Measurements from ENCODE around the gene NRIP2. TPM values are rescaled to one million over a fixed set of nuclear protein-coding genes. Genes with fewer than 3 reads are reported as not detected.

Gene NRIP2
- total RNA-seq, 2 donors from 2014 or later = 0.18 to 8.7 TPM

DNA sequence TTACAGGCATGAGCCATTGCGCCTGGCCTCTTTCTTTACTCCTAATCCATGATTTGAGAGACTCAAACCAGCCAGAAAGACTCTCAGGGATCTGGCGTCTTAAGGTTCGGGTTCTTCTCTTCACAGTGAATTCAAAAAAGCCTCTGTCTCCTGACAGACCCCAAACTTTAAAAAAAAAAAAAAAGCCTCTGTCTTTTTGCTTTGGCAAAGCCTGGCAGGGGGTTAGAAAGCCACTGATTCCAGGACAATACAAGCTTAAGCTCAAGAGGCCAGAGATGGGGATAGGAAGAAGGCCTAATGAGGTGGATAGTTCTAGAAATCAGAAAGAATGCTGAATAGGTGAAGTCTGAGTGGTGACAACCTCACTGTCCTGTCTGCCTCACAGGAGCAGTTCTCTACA lies 8.8 kb downstream of the NRIP2 start:
- no peak for DNase-seq (ENCODE audit: low spot score)
- Histone ChIP-seq H3K4me1 (replicated peaks) (no peaks in the 10 kb centered on the region), H3K36me3 (peaks cover 6 to 26% of the 10 kb centered on the region in 2 donors), H3K27me3 (replicated peaks; ENCODE audit: insufficient read depth) (no peaks in the 10 kb centered on the region), H3K27ac (no peak overlapping the region), H3K9me3 (no peaks in the 10 kb centered on the region), H3K4me3 (no peak overlapping the region)
- intact Hi-C loops (cut with DNase I) = no loop called here
- WGBS = 92% methylated on average over 3 of the region's 3 CpGs
- TF ChIP-seq POLR2A (IDR thresholded peaks at IDR 0.05) = no peak
- TF ChIP-seq POLR2AphosphoS5 (IDR thresholded peaks at IDR 0.05) = no peak
- TF ChIP-seq, protein P1, sequence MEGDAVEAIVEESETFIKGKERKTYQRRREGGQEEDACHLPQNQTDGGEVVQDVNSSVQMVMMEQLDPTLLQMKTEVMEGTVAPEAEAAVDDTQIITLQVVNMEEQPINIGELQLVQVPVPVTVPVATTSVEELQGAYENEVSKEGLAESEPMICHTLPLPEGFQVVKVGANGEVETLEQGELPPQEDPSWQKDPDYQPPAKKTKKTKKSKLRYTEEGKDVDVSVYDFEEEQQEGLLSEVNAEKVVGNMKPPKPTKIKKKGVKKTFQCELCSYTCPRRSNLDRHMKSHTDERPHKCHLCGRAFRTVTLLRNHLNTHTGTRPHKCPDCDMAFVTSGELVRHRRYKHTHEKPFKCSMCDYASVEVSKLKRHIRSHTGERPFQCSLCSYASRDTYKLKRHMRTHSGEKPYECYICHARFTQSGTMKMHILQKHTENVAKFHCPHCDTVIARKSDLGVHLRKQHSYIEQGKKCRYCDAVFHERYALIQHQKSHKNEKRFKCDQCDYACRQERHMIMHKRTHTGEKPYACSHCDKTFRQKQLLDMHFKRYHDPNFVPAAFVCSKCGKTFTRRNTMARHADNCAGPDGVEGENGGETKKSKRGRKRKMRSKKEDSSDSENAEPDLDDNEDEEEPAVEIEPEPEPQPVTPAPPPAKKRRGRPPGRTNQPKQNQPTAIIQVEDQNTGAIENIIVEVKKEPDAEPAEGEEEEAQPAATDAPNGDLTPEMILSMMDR (IDR thresholded peaks at IDR 0.05) = no peak

DNA sequence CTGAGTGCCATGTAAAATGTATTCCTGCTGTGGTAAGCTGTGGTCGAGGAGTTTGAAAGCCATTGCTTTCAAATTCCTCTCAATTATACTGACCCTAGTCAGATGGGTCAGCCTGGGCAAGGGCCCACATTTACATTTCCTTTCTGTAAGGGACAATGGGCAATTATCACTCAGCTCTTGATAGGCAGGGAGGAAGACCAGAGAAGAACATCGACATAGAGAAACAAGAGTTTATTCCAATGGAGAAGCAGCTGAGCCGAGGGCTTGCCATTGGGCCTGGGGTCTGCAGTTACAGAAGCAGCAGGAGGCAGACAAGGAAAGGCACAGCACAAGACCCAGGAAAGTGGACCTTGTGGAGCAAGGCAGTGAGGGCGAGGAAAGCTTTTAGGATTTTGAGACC lies 9.7 kb downstream of the NRIP2 start:
- WGBS = 63% methylated on average over 4 of the region's 4 CpGs
- no peak overlapping the region for H3K27ac ChIP-seq

DNA sequence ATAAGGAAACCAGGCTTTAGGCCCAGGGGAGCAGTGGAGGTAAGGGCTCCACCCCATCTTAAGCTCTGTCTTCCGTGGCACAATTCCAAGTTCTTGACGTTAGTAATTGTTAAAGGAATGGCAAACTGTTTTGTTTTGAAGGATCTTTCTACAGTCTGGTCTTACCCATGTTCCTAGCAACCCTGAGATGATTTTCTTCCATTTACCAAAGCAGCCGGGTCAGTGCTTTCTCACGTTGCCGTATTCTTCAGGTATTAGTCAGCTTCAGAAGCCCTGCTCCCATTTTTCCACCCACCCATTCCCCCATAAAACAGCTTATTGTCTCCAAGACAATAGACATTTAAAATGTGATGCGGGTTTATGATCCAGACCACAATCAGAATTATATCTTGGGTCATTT lies 10.3 kb downstream of the NRIP2 start:
- Histone ChIP-seq H3K36me3 (peaks cover 6 to 26% of the 10 kb centered on the region in 2 donors), H3K4me3 (no peak overlapping the region), H3K9me3 (no peaks in the 10 kb centered on the region), H3K27me3 (replicated peaks; ENCODE audit: insufficient read depth) (no peaks in the 10 kb centered on the region), H3K4me1 (replicated peaks) (no peaks in the 10 kb centered on the region), H3K27ac (no peak overlapping the region)
- DNase-seq (ENCODE audit: low spot score) = no peak
- TF ChIP-seq POLR2A (IDR thresholded peaks at IDR 0.05) (no peak), POLR2AphosphoS5 (IDR thresholded peaks at IDR 0.05) (no peak)
- TF ChIP-seq, protein P1 (IDR thresholded peaks at IDR 0.05) = no peak
- 68% methylated on average over 6 of the region's 6 CpGs for WGBS
- intact Hi-C loops (cut with DNase I) = no loop called here

More for the DNA sequence above, 9.7 kb downstream of the NRIP2 start:
- no peaks in the 10 kb centered on the region for H3K27me3 ChIP-seq (replicated peaks; ENCODE audit: insufficient read depth)
- intact Hi-C loops (cut with DNase I) = no loop called here
- no peak overlapping the region for H3K4me3 ChIP-seq
- H3K36me3 ChIP-seq = peaks cover 6 to 26% of the 10 kb centered on the region in 2 donors
- no peaks in the 10 kb centered on the region for H3K9me3 ChIP-seq
- no peak for DNase-seq (ENCODE audit: low spot score)
- no peaks in the 10 kb centered on the region for H3K4me1 ChIP-seq (replicated peaks)
- TF ChIP-seq, protein P1 (IDR thresholded peaks at IDR 0.05) = no peak
- TF ChIP-seq POLR2A (IDR thresholded peaks at IDR 0.05) (no peak), POLR2AphosphoS5 (IDR thresholded peaks at IDR 0.05) (no peak)

GRCh38 chr12:2823483-2823882 lies 11.4 kb downstream of the NRIP2 start:
- H3K4me3 ChIP-seq = no peak overlapping the region
- no peaks in the 10 kb centered on the region for H3K27me3 ChIP-seq (replicated peaks; ENCODE audit: insufficient read depth)
- no peak for TF ChIP-seq POLR2A (IDR thresholded peaks at IDR 0.05)
- TF ChIP-seq POLR2AphosphoS5 (IDR thresholded peaks at IDR 0.05) = no peak
- TF ChIP-seq, protein P1 (IDR thresholded peaks at IDR 0.05) = no peak
- intact Hi-C loops (cut with DNase I) = no loop called here
- no peaks in the 10 kb centered on the region for H3K4me1 ChIP-seq (replicated peaks)
- no peak for DNase-seq (ENCODE audit: low spot score)
- peaks cover 6 to 26% of the 10 kb centered on the region in 2 donors for H3K36me3 ChIP-seq
- no peaks in the 10 kb centered on the region for H3K9me3 ChIP-seq
- no peak overlapping the region for H3K27ac ChIP-seq
- 63% methylated on average over 7 of the region's 7 CpGs for WGBS

GRCh38 chr12:2820432-2820831 lies 14.4 kb downstream of the NRIP2 start:
- intact Hi-C loops (cut with DNase I) = no loop called here
- Histone ChIP-seq H3K27ac (no peak overlapping the region), H3K27me3 (replicated peaks; ENCODE audit: insufficient read depth) (no peaks in the 10 kb centered on the region), H3K4me3 (no peak overlapping the region), H3K9me3 (no peaks in the 10 kb centered on the region), H3K36me3 (peaks cover 6 to 25% of the 10 kb centered on the region in 2 donors), H3K4me1 (replicated peaks) (no peaks in the 10 kb centered on the region)
- WGBS = 85% methylated on average over 9 of the region's 9 CpGs
- DNase-seq (ENCODE audit: low spot score) = no peak
- no peak for TF ChIP-seq POLR2A (IDR thresholded peaks at IDR 0.05)
- TF ChIP-seq, protein P1 (IDR thresholded peaks at IDR 0.05) = no peak
- no peak for TF ChIP-seq POLR2AphosphoS5 (IDR thresholded peaks at IDR 0.05)
